H1 (cell line): ENCODE results near the gene KCND1. TPM values are rescaled to one million over a fixed set of nuclear protein-coding genes. Genes with fewer than 3 reads are reported as not detected.
A peak's percentile ranks its signal among the peaks of the same experiment; 100 is the strongest.

Source experiments
- BRCA1 ChIP-seq: IDR thresholded peaks from 2 replicates; pipeline ENCODE4 v1.6.1; 2012; ENCODE audit warnings: low read depth, low read length, improper control_type of control experiment
- CBX8 ChIP-seq: fragments of 300-800, 300-1000 bp; sonication (generic); IDR thresholded peaks from 2 replicates; pipeline ENCODE4 v1.7.1; 2016; ENCODE audit warnings: low read depth, low read length, borderline replicate concordance
- HDAC2 ChIP-seq, 2 experiments: fragments of 300-600 bp in 1 of 2; sonication (generic) in 1 of 2; IDR thresholded peaks; 2 replicates each; pipeline ENCODE4 v1.6.1; 2011 to 2012; ENCODE audit warnings: low read depth in 2 of 2, low read length in 2 of 2, mild to moderate bottlenecking in 2 of 2, moderate library complexity in 2 of 2, borderline replicate concordance in 1 of 2, inconsistent platforms in 1 of 2
- KDM1A ChIP-seq: fragments of 200-600, 300-600 bp; sonication (generic); IDR thresholded peaks from 2 replicates; pipeline ENCODE4 v1.7.1; 2016; ENCODE audit warnings: mild to moderate bottlenecking, low read length, borderline replicate concordance
- NANOG ChIP-seq: IDR thresholded peaks from 2 replicates; pipeline ENCODE4 v1.6.1; 2011; ENCODE audit warnings: low read length, low read depth, mild to moderate bottlenecking, inconsistent platforms; ENCODE audit not compliant: insufficient read depth, poor library complexity, severe bottlenecking
- polyA plus RNA-seq, 7 experiments: library from polyadenylated mRNA; depleted of rRNA in 3 of 7; stranded (reverse) in 5 of 7; unstranded in 2 of 7; fragments of >200 nt in 5 of 7; fragments of 200-250 nt in 2 of 7; gene quantifications; 1 replicate in 5 of 7; 2 replicates in 1 of 7; 4 replicates in 1 of 7; pipeline versions ENCODE4 v1.2.1 to v1.2.3, GENCODE V29; 2011 to 2013; ENCODE audit warnings: missing spikeins in 2 of 7, mixed read lengths in 2 of 7
- total RNA-seq: library from RNA; stranded (reverse); fragmentation: NEBNext Ultra II Directional; extraction: Animal tissue kit (Norgen Biotek cat#: 25700); gene quantifications from 2 replicates; pipeline ENCODE4 v1.2.1, GENCODE V29; 2021
- TF ChIP-seq, protein P1 (sequence below): IDR thresholded peaks from 2 replicates; pipeline ENCODE4 v1.6.1; 2011; ENCODE audit warnings: low read length, improper control_type of control experiment
- TF ChIP-seq, protein P2 (sequence below): IDR thresholded peaks from 2 replicates; pipeline ENCODE4 v1.6.1; 2012; ENCODE audit warnings: inconsistent platforms
- TF ChIP-seq, protein P3 (sequence below): fragments of 300-600 bp; sonication (generic); IDR thresholded peaks from 2 replicates; pipeline ENCODE4 v1.7.1; 2012; ENCODE audit warnings: low read length, moderate library complexity, mild to moderate bottlenecking, inconsistent platforms; ENCODE audit not compliant: insufficient replicate concordance

KCND1 gene
- total and polyA plus RNA-seq, 2 of the 8 experiments (the other 6 are each of a cell fraction or from before 2014, with no cell fraction given): 3.1 to 6.8 TPM

DNA sequence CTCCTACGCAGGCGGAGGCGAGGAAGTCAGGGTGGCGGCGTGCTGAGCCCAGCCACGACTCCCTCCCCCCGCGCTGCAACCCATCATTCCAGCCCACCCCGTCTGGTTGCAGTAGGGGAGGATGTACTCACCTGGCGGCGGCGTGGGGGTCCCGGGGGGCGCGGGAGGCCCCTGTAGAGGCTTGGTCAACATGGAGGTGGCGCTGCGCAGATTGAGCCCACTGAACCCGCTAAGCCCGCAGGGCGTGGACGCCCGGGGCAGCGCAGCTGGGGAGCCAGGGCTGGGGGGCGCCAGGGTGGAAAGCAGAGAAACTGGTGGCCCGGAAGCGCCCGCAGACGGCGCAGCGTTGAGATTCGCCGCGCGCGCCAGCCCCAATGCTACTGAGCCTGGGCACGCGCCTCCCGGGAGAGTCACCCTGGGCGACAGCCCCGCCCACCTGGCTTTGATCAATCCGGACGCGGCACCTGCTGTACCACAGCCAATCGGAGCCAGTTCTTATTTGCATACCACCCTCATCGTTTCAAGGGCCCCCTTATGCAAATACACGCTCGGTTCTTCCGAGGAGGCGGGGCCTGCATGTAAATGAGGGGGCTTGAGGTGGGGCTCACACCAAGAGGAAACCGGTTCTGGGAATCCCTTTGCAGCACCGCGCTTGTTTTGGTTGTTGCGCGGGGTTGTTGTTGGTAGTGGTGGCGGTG is 52.9 kb downstream of the KCND1 start, which contains the start of gene PIM2 (continued):
- TF ChIP-seq, protein P1, sequence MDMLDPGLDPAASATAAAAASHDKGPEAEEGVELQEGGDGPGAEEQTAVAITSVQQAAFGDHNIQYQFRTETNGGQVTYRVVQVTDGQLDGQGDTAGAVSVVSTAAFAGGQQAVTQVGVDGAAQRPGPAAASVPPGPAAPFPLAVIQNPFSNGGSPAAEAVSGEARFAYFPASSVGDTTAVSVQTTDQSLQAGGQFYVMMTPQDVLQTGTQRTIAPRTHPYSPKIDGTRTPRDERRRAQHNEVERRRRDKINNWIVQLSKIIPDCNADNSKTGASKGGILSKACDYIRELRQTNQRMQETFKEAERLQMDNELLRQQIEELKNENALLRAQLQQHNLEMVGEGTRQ: peak; percentile 68
- TF ChIP-seq NANOG (no peak), CBX8 (no peak), HDAC2 (IDR thresholded peaks at IDR 0.05; ENCODE audit: borderline replicate concordance in 1 of 2, low read depth in 2 of 2, low read length in 2 of 2) (no peak), KDM1A (no peak), BRCA1 (no peak)
- TF ChIP-seq, protein P2, sequence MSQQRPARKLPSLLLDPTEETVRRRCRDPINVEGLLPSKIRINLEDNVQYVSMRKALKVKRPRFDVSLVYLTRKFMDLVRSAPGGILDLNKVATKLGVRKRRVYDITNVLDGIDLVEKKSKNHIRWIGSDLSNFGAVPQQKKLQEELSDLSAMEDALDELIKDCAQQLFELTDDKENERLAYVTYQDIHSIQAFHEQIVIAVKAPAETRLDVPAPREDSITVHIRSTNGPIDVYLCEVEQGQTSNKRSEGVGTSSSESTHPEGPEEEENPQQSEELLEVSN: no peak
- TF ChIP-seq, protein P3, sequence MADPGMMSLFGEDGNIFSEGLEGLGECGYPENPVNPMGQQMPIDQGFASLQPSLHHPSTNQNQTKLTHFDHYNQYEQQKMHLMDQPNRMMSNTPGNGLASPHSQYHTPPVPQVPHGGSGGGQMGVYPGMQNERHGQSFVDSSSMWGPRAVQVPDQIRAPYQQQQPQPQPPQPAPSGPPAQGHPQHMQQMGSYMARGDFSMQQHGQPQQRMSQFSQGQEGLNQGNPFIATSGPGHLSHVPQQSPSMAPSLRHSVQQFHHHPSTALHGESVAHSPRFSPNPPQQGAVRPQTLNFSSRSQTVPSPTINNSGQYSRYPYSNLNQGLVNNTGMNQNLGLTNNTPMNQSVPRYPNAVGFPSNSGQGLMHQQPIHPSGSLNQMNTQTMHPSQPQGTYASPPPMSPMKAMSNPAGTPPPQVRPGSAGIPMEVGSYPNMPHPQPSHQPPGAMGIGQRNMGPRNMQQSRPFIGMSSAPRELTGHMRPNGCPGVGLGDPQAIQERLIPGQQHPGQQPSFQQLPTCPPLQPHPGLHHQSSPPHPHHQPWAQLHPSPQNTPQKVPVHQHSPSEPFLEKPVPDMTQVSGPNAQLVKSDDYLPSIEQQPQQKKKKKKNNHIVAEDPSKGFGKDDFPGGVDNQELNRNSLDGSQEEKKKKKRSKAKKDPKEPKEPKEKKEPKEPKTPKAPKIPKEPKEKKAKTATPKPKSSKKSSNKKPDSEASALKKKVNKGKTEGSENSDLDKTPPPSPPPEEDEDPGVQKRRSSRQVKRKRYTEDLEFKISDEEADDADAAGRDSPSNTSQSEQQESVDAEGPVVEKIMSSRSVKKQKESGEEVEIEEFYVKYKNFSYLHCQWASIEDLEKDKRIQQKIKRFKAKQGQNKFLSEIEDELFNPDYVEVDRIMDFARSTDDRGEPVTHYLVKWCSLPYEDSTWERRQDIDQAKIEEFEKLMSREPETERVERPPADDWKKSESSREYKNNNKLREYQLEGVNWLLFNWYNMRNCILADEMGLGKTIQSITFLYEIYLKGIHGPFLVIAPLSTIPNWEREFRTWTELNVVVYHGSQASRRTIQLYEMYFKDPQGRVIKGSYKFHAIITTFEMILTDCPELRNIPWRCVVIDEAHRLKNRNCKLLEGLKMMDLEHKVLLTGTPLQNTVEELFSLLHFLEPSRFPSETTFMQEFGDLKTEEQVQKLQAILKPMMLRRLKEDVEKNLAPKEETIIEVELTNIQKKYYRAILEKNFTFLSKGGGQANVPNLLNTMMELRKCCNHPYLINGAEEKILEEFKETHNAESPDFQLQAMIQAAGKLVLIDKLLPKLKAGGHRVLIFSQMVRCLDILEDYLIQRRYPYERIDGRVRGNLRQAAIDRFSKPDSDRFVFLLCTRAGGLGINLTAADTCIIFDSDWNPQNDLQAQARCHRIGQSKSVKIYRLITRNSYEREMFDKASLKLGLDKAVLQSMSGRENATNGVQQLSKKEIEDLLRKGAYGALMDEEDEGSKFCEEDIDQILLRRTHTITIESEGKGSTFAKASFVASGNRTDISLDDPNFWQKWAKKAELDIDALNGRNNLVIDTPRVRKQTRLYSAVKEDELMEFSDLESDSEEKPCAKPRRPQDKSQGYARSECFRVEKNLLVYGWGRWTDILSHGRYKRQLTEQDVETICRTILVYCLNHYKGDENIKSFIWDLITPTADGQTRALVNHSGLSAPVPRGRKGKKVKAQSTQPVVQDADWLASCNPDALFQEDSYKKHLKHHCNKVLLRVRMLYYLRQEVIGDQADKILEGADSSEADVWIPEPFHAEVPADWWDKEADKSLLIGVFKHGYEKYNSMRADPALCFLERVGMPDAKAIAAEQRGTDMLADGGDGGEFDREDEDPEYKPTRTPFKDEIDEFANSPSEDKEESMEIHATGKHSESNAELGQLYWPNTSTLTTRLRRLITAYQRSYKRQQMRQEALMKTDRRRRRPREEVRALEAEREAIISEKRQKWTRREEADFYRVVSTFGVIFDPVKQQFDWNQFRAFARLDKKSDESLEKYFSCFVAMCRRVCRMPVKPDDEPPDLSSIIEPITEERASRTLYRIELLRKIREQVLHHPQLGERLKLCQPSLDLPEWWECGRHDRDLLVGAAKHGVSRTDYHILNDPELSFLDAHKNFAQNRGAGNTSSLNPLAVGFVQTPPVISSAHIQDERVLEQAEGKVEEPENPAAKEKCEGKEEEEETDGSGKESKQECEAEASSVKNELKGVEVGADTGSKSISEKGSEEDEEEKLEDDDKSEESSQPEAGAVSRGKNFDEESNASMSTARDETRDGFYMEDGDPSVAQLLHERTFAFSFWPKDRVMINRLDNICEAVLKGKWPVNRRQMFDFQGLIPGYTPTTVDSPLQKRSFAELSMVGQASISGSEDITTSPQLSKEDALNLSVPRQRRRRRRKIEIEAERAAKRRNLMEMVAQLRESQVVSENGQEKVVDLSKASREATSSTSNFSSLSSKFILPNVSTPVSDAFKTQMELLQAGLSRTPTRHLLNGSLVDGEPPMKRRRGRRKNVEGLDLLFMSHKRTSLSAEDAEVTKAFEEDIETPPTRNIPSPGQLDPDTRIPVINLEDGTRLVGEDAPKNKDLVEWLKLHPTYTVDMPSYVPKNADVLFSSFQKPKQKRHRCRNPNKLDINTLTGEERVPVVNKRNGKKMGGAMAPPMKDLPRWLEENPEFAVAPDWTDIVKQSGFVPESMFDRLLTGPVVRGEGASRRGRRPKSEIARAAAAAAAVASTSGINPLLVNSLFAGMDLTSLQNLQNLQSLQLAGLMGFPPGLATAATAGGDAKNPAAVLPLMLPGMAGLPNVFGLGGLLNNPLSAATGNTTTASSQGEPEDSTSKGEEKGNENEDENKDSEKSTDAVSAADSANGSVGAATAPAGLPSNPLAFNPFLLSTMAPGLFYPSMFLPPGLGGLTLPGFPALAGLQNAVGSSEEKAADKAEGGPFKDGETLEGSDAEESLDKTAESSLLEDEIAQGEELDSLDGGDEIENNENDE: no peak
